ENCODE data around the gene MATN1.
A peak's percentile ranks its signal among the peaks of the same experiment; 100 is the strongest.

The MATN1 gene

DNA sequence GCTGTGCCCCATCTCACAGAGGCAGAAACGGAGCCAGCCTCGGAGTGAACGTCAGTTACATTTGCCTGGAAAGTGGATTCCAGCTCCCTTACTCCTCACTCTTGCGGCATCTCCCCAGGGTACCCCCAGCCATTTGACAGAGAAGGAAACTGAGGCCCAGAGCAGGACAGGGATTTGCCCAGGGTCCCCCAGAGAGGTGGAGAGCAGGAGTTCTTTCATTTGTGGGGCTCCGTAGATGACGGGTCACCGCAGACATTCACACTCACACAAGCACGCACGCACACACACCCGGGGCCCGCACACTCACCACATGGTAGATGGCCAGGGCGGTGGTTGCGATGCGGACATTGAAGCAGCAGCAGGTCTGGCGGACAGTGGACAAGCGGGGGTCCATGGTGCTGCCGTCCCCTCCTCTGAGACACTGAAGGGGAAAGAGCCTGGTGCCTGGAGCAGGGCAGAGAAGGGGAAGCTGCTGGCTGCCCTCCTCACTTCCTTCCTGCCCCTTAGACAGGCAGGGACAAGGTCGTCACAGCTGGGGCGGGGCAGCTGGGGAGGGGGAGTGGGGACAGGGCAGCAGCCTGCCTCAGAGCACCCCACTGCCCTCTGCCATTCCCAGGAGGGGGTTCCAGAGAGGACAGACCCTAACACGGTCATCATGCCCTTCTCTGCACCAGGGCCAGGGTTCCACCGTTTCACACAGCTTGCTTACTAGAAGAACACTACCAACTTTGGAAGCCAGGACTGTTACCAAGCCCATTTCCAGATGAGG lies 34.2 kb upstream of the MATN1 start, which contains the start of gene LAPTM5:
Gene LAPTM5 (minus strand): TSS at position 423 of the 769 bp plus-strand sequence. CDS start 29 bp downstream, at position 394.
- DNase-seq, result peak; percentile 87

DNA sequence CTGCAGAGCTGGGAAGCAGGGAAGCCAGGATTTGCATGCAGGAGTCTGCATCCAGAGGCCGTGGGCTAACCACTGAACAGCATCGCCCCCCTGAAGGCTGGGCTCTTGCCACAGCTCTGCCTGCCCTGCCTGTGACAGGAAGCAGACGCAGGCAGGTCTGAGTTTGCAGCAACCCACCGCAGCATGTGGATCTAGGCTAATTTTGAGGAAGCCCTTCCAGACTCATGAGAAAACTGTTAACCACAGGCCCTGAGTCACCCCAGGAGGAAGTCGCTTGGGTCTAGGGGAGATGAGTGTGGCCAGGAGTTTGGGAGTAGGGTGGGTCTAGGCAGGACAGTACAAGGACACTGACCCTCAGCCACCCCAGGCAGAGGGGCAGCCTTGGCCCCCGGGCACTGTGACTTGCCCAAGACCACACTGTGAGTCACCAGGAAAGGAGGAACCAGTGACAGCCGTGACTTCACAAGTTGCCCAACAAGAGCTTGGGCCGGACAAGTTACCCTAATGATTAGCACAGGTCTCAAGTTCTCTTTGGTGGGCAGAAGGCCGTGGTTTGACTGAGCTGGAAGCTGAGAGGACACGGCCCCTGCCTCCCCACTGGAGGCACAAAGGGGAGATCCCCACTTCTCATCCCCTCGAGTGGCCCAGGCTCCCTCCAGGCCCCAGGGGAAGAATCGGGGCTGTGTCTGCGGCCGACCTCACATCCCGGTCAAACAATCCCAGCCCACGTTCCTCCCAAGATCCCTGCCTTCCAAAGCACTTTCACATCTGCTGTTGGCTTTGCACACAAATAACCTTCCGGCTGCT lies 33.4 kb upstream of the MATN1 start:
- DNase-seq, result peak; percentile 85

- DNase-seq, result no peak
Measured at GRCh38 chr1:30756206-30756544, 32.8 kb upstream of the MATN1 start.

DNA sequence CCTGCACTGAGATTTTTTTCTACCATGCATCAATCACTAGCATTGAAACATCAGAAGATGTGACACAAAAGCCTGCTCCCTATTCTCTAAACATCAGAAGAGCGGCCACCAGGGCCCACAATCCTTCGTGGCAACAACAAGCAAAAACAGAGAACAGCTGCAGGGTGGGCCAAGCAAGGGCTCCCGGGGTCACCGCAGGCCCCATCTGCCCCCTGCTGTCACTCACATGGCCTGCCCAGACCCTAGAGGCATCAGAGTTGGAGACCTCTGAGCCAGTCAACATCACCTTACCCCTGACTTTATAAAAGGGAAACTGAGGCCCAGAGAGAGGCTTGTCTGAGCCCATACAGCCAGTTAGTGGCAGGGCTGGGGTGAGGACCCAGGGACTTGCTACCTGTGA lies 32.4 kb upstream of the MATN1 start:
- DNase-seq, result no peak

- DNase-seq, result no peak
Measured at GRCh38 chr1:30755334-30755733, 31.9 kb upstream of the MATN1 start.

GRCh38 chr1:30754684-30755171 lies 31.3 kb upstream of the MATN1 start:
- no peak for DNase-seq

DNA sequence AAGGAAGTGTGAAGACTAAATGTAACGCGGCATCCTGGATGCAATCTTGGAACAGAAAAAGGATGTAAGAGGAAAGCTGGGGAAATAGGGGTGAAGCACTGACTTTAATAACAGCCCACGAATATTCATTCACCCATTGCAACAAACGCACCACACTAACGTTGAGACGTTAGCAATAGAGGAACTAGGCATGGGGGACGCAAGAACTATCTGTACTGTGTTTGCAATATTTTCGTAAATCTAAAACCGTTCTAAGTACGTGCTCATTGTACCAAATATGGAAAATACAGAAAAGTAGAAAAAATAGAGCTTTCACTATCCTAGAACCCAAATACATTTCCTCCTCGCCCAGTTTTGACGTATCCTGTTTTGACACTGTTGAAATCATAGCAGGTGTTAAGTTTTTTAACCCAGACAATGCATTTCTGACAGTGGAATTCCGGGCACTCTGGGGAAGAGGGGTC lies 30.3 kb upstream of the MATN1 start:
- no peak for DNase-seq

DNA sequence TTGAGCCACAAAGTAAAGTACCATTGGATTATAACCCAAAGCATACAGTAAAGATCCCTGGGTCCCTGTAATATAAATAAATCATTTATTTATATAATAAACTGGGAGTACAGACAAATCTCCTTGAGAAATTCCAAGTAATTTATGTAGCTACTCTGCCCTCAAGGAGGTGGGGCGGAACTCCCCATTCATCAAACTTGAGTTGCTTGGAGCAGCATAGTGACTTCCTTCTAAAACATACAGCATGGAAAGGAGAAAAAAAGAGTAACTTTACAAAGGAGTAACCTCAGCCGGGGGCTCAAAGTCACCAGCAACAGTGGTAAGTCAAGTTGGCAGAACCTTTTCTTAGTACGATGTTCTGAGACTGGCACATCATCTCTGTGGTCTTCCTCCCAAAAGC lies 29.7 kb upstream of the MATN1 start:
- DNase-seq, result no peak

GRCh38 chr1:30752651-30752908 lies 29.2 kb upstream of the MATN1 start:
- no peak for DNase-seq

GRCh38 chr1:30751830-30752650 lies 28.7 kb upstream of the MATN1 start:
- DNase-seq, result no peak

GRCh38 chr1:30750731-30751291 lies 27.4 kb upstream of the MATN1 start:
- no peak for DNase-seq

GRCh38 chr1:30749691-30750583 lies 26.6 kb upstream of the MATN1 start:
- peak; percentile 81 for DNase-seq

DNA sequence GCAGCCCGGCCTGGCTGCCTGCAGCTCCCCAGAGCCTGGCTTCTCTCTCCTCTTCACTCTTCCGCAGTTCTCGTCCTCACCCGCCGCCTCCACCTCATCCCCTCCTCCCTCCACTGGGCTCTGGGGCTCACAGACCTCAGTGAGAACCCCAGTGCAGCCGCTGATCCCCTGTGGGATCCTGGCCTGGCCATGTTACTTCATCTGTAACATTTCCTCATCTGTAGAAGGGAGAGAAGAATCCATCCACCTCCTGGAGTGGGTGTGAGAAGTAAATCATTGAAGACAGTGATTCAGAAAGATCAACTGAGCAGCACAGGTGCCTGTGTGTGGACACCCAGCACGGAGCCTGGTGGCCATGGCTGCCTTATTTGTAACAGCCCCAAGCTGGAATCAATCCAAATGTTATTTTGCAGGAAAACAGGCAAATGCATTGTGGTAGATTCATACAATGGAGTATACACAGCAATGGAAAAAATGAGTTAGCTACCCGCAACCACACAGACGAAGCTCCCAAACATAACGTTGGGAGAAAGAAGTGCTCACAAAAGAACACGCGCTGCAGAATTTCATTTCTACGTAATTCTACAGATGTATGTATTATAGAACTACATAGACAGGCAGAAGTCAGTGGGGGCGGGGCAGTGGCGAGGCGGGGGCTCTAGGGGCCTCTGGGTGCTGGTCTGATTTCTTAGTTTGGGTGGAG lies 25.5 kb upstream of the MATN1 start:
- DNase-seq, result no peak

DNA sequence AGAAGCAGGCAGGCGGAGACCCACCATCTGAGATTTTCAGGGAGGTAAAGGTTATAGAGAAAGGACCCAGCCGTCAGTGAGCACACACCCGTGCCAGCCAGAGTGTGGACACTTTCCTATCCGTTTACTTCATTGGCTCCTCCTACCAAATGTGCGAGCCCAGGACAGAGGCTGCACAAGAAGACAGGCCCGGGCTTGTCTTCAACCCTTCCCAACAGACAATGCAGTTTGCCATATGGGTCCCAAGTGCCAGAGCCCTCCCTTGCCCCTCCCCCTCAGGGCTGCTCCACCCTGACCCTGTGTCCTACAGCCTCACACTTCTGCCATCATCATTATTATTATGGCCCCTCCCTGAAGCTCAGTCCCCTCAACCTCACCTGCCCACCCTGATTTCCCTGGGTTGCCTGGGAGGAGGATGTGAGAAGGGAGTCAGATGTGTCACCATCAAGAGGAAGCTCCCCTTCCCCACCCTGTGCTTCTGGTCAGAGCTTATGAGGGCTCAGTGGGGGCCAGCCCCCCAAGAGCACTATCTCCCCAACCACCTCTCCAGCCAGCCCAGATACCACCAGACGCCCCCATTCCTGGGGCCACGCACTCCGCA lies 24.8 kb upstream of the MATN1 start:
- no peak for DNase-seq

GRCh38 chr1:30747033-30748008 lies 23.9 kb upstream of the MATN1 start:
- no peak for DNase-seq

DNA sequence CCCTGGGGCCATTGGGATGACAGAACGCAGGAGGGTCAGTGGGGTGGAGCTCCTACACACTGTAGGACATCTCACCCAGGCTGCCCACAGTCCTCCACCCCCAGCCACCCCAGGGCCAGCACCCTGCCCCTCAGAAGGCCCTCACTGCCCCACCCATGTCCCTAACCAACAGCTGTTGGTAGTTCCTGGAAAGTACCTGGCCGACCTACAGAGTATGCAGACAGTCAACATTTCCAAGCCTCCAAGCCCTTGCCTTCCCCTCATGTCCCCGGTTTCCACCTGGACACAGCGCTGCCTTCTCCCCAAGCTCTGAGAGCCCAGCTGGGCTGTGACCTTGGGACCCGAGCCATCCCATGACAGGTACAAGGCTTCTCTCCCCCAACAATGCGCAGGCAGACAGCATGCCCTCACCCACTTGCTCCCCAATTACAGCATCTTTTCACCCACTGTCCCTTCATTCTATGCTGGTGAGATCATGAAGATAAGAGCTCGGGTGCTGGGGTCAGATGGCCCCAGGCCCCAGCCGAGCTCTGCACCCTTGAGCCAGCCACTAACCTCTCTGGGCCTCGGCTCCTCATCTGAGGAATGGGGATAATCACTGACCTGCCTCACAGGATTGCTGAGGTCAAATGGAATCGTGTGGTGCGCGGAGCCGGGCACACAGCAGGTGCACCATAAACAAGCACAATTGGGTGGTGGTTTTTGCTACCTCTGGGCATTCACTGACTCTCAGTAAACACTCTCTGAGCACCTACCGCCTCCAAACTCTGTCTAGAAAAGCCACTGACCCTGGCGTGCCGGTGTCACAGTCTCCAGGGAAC lies 23.0 kb upstream of the MATN1 start:
- DNase-seq, result no peak

DNA sequence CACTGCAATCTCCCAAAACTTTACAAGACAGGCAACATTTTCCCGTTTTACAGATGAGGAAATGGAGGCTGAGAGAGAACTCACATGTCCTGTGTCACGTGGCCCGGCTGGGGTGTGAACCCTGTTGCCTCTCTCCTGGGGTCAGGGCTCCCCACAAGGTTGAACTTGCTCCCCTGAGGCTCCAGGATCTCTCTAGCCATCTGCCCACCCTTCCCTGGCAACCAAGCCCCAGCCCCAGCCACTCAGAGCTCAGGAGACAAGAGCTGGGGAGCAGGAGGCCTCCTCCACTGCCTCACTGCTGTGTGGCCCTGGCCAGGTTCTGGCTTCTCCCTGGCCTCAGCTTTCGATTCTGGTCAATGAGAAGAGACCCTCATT lies 22.4 kb upstream of the MATN1 start:
- no peak for DNase-seq

DNA sequence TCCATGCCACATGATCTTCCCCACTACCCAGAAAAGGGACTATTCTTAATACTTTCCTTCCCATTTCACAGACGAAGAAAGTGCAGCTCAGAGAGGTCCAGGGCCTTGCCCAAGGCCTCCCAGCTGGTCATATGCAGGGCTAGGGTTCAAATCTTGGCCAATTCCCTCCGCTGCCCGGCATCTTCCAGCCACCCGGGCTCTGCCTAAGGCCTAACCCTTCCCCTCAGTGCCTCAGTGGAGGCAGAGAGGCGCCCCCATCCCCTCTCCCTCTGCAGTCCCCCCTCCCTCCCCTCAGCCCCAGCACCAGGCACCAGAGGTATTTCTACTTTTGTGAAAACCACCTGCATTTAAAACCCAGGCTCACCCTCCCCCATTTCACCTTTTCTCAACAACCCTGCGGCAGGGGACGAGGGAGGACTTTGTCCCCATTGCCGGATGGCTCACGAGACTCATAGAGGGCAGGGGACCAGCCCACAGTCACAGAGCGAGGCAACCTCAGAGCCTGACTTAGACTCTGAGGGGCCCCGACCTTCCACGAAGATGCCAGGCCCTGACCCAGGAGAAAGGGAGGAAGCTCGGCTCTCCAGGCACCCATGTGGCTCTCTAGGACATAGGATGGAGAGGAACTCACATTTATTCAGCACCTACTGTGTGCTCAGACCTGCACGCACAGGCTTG lies 21.9 kb upstream of the MATN1 start:
- no peak for DNase-seq

Data from activated CD8-positive, alpha-beta memory T cell treated with anti-CD3 and anti-CD28 coated beads for 24 hours (primary cell).